HepG2 (cell line): ENCODE measurements around the gene PHACTR3. TPM values are rescaled to one million over a fixed set of nuclear protein-coding genes. Genes with fewer than 3 reads are reported as not detected.

Experiments
- ATAC-seq: fragments of 200-7000 bp; cut with Tn5 transposase; 3 replicates; pipeline ENCODE4 v1.9.1; 2020; ENCODE audit warnings: mild to moderate bottlenecking, moderate library complexity
- BruUV-seq: library from RNA; stranded (reverse); fragments of 400-500 nt; replicated peaks from 2 replicates; lab custom pipeline; 2021; lab: Mats Ljungman, UMichigan
- CTCF ChIA-PET: fragments of 300-600 bp; formaldehyde crosslinking; extraction: SDS; loops from one replicate; lab custom pipeline; 2021; ENCODE audit warnings: low total read pairs, inconsistent platforms, low intra/inter-chr PET ratio; lab: Yijun Ruan, JAX
- POLR2A ChIA-PET: fragments of 350-600 bp; sonication (Branson Sonifier 250); formaldehyde crosslinking; loops from one replicate; lab custom pipeline; 2020; ENCODE audit warnings: antibody characterized with exemption, inconsistent platforms; lab: Yijun Ruan, JAX
- DNase-seq: peaks from one replicate; pipeline ENCODE4 v3.0.0-alpha.2; 2015; ENCODE audit warnings: low spot score
- FAIRE-seq: peaks from 3 replicates; lab custom pipeline; 2011; peaks lifted over from hg19 to GRCh38; lab: Jason Lieb, UNC
- H2AFZ ChIP-seq: one replicate; pipeline ENCODE4 v1.6.1; 2011; ENCODE audit warnings: low read length, inconsistent platforms
- H3K27ac ChIP-seq: fragments of 300-600 bp; 3 replicates; pipeline ENCODE4 v1.8.0; 2011; ENCODE audit warnings: mixed run types, mild to moderate bottlenecking, mixed read lengths, low read length, inconsistent platforms; ENCODE audit not compliant: insufficient read depth; ENCODE audit errors: extremely low read length
- H3K27me3 ChIP-seq, 2 experiments: fragments of 200-600 bp in 1 of 2; 2 replicates in 1 of 2; 3 replicates in 1 of 2; pipeline versions ENCODE4 v1.6.0 to v1.8.0; 2011; ENCODE audit warnings: low read length in 2 of 2, mild to moderate bottlenecking in 2 of 2, moderate library complexity in 2 of 2, inconsistent platforms in 1 of 2; ENCODE audit not compliant: insufficient read depth in 2 of 2, control insufficient read depth in 1 of 2
- H3K36me3 ChIP-seq, 2 experiments: fragments of 200-600 bp in 1 of 2; replicated peaks in 1 of 2; 2 replicates in 1 of 2; 3 replicates in 1 of 2; pipeline versions ENCODE4 v1.5.1 to v1.8.0; 2011; ENCODE audit warnings: low read length in 2 of 2, inconsistent platforms in 1 of 2; ENCODE audit not compliant: insufficient read depth in 2 of 2, control insufficient read depth in 1 of 2
- H3K4me1 ChIP-seq: 2 replicates; pipeline ENCODE4 v1.5.1; 2012; ENCODE audit warnings: low read length, inconsistent platforms; ENCODE audit not compliant: insufficient read depth
- H3K4me2 ChIP-seq: 2 replicates; pipeline ENCODE4 v1.6.0; 2011; ENCODE audit warnings: low read depth, low read length, inconsistent platforms
- H3K4me3 ChIP-seq, 3 experiments: fragments of 200-600 bp in 1 of 3; sonication (generic), shearing (Covaris generic) in 1 of 3; replicated peaks in 1 of 3; 2 replicates each; pipeline ENCODE4 v1.5.1; 2011 to 2016; ENCODE audit warnings: low read length in 3 of 3, inconsistent platforms in 2 of 3, low read depth in 2 of 3, mild to moderate bottlenecking in 2 of 3, control low read depth in 1 of 3, mixed read lengths in 1 of 3; ENCODE audit not compliant: insufficient read depth in 1 of 3
- H3K79me2 ChIP-seq: one replicate; pipeline ENCODE4 v1.6.1; 2011; ENCODE audit warnings: low read length, inconsistent platforms; ENCODE audit not compliant: insufficient read depth
- H3K9ac ChIP-seq: 2 replicates; pipeline ENCODE4 v1.6.0; 2011; ENCODE audit warnings: mild to moderate bottlenecking, low read depth, low read length, inconsistent platforms; ENCODE audit not compliant: insufficient read depth
- H3K9me3 ChIP-seq: 2 replicates; pipeline ENCODE4 v1.5.1; 2012; ENCODE audit warnings: mild to moderate bottlenecking, low read length
- H4K20me1 ChIP-seq: 2 replicates; pipeline ENCODE4 v1.6.0; 2011; ENCODE audit warnings: inconsistent platforms, mild to moderate bottlenecking, low read length, moderate library complexity; ENCODE audit not compliant: insufficient read depth
- E2F1 ChIP-seq: sonication (generic); formaldehyde crosslinking; IDR thresholded peaks from 2 replicates; pipeline ENCODE4 v1.5.0; 2020; ENCODE audit warnings: missing genetic modification reagents
- ERF ChIP-seq: IDR thresholded peaks from 2 replicates; pipeline ENCODE4 v1.6.1; 2018; ENCODE audit warnings: missing biosample characterization, missing genetic modification reagents
- FOXJ3 ChIP-seq: sonication (generic); formaldehyde crosslinking; IDR thresholded peaks from 2 replicates; pipeline ENCODE4 v1.4.0; 2020; ENCODE audit warnings: missing genetic modification reagents, mild to moderate bottlenecking, borderline replicate concordance
- JDP2 ChIP-seq: sonication (generic); formaldehyde crosslinking; IDR thresholded peaks from 2 replicates; pipeline ENCODE4 v1.8.1; 2022; ENCODE audit warnings: missing genetic modification reagents, borderline replicate concordance
- NR2F2 ChIP-seq: IDR thresholded peaks from 2 replicates; pipeline ENCODE4 v1.6.1; 2012; ENCODE audit warnings: low read depth, inconsistent platforms, borderline replicate concordance
- PCBP1 ChIP-seq: fragments of 200-400 bp; formaldehyde crosslinking; IDR thresholded peaks from 2 replicates; pipeline ENCODE4 v1.6.1; 2017; ENCODE audit warnings: mild to moderate bottlenecking, low read depth, low read length, borderline replicate concordance
- REL ChIP-seq: sonication (generic); formaldehyde crosslinking; conservative IDR thresholded peaks from 2 replicates; pipeline ENCODE4 v1.8.0; 2022; ENCODE audit warnings: mild to moderate bottlenecking, missing genetic modification reagents, moderate library complexity
- SMAD3 ChIP-seq: sonication (generic); formaldehyde crosslinking; IDR thresholded peaks from 2 replicates; pipeline ENCODE4 v1.4.0; 2020; ENCODE audit warnings: missing genetic modification reagents
- SRSF9 ChIP-seq: fragments of 200-400 bp; formaldehyde crosslinking; IDR thresholded peaks from 2 replicates; pipeline ENCODE4 v1.6.1; 2018; ENCODE audit warnings: borderline replicate concordance, mild to moderate bottlenecking, low read depth, low read length; ENCODE audit not compliant: insufficient read depth, poor library complexity, severe bottlenecking
- TFE3 ChIP-seq: IDR thresholded peaks from 2 replicates; pipeline ENCODE4 v1.6.1; 2016
- ZNF251 ChIP-seq: sonication (generic); formaldehyde crosslinking; IDR thresholded peaks from 2 replicates; pipeline ENCODE4 v1.9.0; 2021; ENCODE audit warnings: mild to moderate bottlenecking, missing genetic modification reagents
- ZNF549 ChIP-seq: sonication (generic); formaldehyde crosslinking; IDR thresholded peaks from 2 replicates; pipeline ENCODE4 v1.5.0; 2020; ENCODE audit warnings: missing genetic modification reagents
- ZNF550 ChIP-seq: sonication (generic); formaldehyde crosslinking; IDR thresholded peaks from 2 replicates; pipeline ENCODE4 v1.4.0; 2020; ENCODE audit warnings: mild to moderate bottlenecking, missing genetic modification reagents, borderline replicate concordance
- ZNF644 ChIP-seq: IDR thresholded peaks from 2 replicates; pipeline ENCODE4 v1.6.1; 2016; ENCODE audit warnings: low read depth
- ZXDC ChIP-seq: sonication (generic); formaldehyde crosslinking; IDR thresholded peaks from 2 replicates; pipeline ENCODE4 v1.5.0; 2020; ENCODE audit warnings: mild to moderate bottlenecking, missing genetic modification reagents
- WGBS: methylation state at CpG from one replicate; pipeline ENCODE4 v1.1.6; 2017; ENCODE audit warnings: low lambda C conversion rate; 5-methylcytosine and 5-hydroxymethylcytosine counted together
- in situ Hi-C: cut with HindIII; loops from 2 replicates; pipeline ENCODE4 v1.10.0; 2017; ENCODE audit warnings: low pct_unique_long_range_greater_than_20kb; ENCODE audit not compliant: extremely low pct_ligation_motif_present
- intact Hi-C: fragments of 100-400 bp; cut with micrococcal nuclease; formaldehyde crosslinking; loops from one replicate; pipeline ENCODE4 v1.10.0; 2022; ENCODE audit not compliant: unreplicated experiment
- polyA plus RNA-seq, 8 experiments: library from polyadenylated mRNA; depleted of rRNA in 3 of 8; stranded (reverse) in 7 of 8; unstranded in 1 of 8; fragments of >200 nt; fragmentation: Illumina TruSeq in 4 of 8; extraction: Trizol in 4 of 8; gene quantifications; 2 replicates each; pipeline versions ENCODE4 v1.2.1 to v1.2.3, GENCODE V29; 2011 to 2016; ENCODE audit warnings: low read depth in 4 of 8, missing spikeins in 1 of 8, mixed read lengths in 1 of 8; ENCODE audit not compliant: insufficient read depth in 1 of 8
- total RNA-seq, 5 experiments: library from RNA; depleted of rRNA; stranded (reverse); fragments of >200 nt; fragmentation: Illumina TruSeq; extraction: Trizol; gene quantifications; 2 replicates each; pipeline ENCODE4 v1.2.3, GENCODE V29; 2016; ENCODE audit warnings: low read depth in 1 of 5
- TF ChIP-seq, protein P1 (sequence below): sonication (generic); formaldehyde crosslinking; IDR thresholded peaks from 2 replicates; pipeline ENCODE4 v1.9.0; 2022; ENCODE audit warnings: missing genetic modification reagents, mild to moderate bottlenecking, borderline replicate concordance
- TF ChIP-seq, protein P2 (sequence below): sonication (generic); formaldehyde crosslinking; IDR thresholded peaks from 2 replicates; pipeline ENCODE4 v1.8.0; 2022; ENCODE audit warnings: missing genetic modification reagents, mild to moderate bottlenecking, inconsistent platforms, borderline replicate concordance

PHACTR3 gene
- total and polyA plus RNA-seq, 2 of the 13 experiments (the other 11 are each of a cell fraction or from before 2014, with no cell fraction given) = not detected

DNA sequence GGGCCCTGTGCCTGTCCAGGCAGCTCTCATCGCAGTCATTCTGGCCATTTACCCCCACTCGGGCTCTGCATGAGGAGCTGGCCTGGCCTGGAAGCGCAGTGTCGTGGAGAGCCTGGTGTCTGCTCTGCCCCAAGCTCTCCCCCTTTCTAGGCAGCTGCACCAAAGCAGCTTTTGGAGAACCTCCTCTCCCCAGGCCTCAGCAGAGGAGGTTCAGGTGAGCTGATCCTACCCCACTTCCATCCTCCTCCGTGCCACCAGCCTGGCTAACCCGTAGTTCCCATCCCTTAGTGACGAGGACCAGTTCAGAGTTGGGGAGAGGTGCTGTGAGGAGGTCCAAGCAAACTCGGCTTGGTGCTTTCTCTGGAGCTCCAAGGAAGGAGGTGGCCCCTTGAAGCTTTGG, 30.5 kb upstream of the PHACTR3 start:
- Histone ChIP-seq H3K4me1 (peaks cover 4% of the 10 kb centered on the region; the same call in 1 of the 2 replicates), H3K27ac (no peak overlapping the region), H3K4me2 (no peak overlapping the region), H3K4me3 (no peak overlapping the region), H2AFZ (no peak overlapping the region), H3K27me3 (peaks cover 9 to 60% of the 10 kb centered on the region in 2 experiments), H3K9me3 (no peaks in the 10 kb centered on the region), H3K36me3 (no peaks in the 10 kb centered on the region), H3K79me2 (no peaks in the 10 kb centered on the region), H3K9ac (no peak overlapping the region), H4K20me1 (peaks cover 5% of the 10 kb centered on the region; the same call in 1 of the 2 replicates)
- ChIA-PET POLR2A (no interaction called here), CTCF (no interaction called here)
- DNase-seq = no peak
- TF ChIP-seq ZNF549 = no peak
- no peak for TF ChIP-seq PCBP1
- TF ChIP-seq E2F1 (CRISPR knock-in tag) = no peak
- no peak for TF ChIP-seq ZNF251 (CRISPR knock-in tag)
- TF ChIP-seq REL (CRISPR knock-in tag) = no peak
- no peak for TF ChIP-seq SMAD3 (CRISPR knock-in tag)
- TF ChIP-seq ZXDC = no peak
- TF ChIP-seq FOXJ3 (CRISPR knock-in tag) = no peak
- TF ChIP-seq, protein P1, sequence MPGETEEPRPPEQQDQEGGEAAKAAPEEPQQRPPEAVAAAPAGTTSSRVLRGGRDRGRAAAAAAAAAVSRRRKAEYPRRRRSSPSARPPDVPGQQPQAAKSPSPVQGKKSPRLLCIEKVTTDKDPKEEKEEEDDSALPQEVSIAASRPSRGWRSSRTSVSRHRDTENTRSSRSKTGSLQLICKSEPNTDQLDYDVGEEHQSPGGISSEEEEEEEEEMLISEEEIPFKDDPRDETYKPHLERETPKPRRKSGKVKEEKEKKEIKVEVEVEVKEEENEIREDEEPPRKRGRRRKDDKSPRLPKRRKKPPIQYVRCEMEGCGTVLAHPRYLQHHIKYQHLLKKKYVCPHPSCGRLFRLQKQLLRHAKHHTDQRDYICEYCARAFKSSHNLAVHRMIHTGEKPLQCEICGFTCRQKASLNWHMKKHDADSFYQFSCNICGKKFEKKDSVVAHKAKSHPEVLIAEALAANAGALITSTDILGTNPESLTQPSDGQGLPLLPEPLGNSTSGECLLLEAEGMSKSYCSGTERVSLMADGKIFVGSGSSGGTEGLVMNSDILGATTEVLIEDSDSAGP = no peak
- TF ChIP-seq NR2F2 = no peak
- no peak for TF ChIP-seq TFE3 (CRISPR knock-in tag)
- no peak for TF ChIP-seq ERF (CRISPR knock-in tag)
- TF ChIP-seq, protein P2, sequence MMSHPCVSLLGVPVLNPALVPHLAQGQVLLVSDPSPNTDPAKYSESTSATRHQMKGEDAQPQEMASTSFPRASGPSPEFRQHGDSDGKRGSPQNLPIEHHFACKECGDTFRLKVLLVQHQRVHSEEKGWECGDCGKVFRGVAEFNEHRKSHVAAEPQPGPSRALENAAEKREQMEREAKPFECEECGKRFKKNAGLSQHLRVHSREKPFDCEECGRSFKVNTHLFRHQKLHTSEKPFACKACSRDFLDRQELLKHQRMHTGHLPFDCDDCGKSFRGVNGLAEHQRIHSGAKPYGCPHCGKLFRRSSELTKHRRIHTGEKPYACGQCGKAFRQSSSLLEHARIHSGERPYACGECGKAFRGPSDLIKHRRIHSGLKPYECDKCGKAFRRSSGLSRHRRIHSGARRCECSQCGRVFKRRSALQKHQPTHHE (CRISPR knock-in tag) = no peak
- no peak for TF ChIP-seq ZNF644 (CRISPR knock-in tag)
- no peak for TF ChIP-seq JDP2
- TF ChIP-seq ZNF550 (CRISPR knock-in tag) = no peak
- no peak for TF ChIP-seq SRSF9
- ATAC-seq = no peak
- in situ Hi-C loops = loop anchor here (5.0 kb wide), 1 partner anchor 178 kb away; no protein-coding TSS in a partner anchor
- no peak for FAIRE-seq
- intact Hi-C loops = no loop called here
- BruUV-seq = no TSS peak
- 2% methylated on average over 7 of the region's 8 CpGs for WGBS
